ENCODE data around the gene DEDD.

GRCh38 chr1:161131523-161132409, 701 bp downstream of the DEDD start:
- TF ChIP-seq, protein P1, sequence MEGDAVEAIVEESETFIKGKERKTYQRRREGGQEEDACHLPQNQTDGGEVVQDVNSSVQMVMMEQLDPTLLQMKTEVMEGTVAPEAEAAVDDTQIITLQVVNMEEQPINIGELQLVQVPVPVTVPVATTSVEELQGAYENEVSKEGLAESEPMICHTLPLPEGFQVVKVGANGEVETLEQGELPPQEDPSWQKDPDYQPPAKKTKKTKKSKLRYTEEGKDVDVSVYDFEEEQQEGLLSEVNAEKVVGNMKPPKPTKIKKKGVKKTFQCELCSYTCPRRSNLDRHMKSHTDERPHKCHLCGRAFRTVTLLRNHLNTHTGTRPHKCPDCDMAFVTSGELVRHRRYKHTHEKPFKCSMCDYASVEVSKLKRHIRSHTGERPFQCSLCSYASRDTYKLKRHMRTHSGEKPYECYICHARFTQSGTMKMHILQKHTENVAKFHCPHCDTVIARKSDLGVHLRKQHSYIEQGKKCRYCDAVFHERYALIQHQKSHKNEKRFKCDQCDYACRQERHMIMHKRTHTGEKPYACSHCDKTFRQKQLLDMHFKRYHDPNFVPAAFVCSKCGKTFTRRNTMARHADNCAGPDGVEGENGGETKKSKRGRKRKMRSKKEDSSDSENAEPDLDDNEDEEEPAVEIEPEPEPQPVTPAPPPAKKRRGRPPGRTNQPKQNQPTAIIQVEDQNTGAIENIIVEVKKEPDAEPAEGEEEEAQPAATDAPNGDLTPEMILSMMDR (IDR thresholded peaks at IDR 0.05) = no peak
- no peak for TF ChIP-seq POLR2A (IDR thresholded peaks at IDR 0.05)

All from Peyer's patch (tissue), 4 donors.